ENCODE data around the gene ENG.

ENG gene

GRCh38 chr9:127777368-127777980, 77.0 kb downstream of the ENG start:
- no peak for FAIRE-seq
- no peak for DNase-seq (ENCODE audit: low spot score)

- no peak for DNase-seq (ENCODE audit: low spot score)
- FAIRE-seq: no peak
Observed at GRCh38 chr9:127776924-127777289, 77.6 kb downstream of the ENG start.

GRCh38 chr9:127776195-127776923, 78.1 kb downstream of the ENG start:
- DNase-seq (ENCODE audit: low spot score): no peak

GRCh38 chr9:127773981-127774380, 80.5 kb downstream of the ENG start:
- DNase-seq (ENCODE audit: low spot score): no peak
- FAIRE-seq: no peak

More at GRCh38 chr9:127776195-127776923, 78.1 kb downstream of the ENG start:
- no peak for FAIRE-seq

- DNase-seq (ENCODE audit: low spot score): no peak
- no peak for FAIRE-seq
Observed at GRCh38 chr9:127773272-127773671, 81.2 kb downstream of the ENG start.

- DNase-seq (ENCODE audit: low spot score): no peak
- no peak for FAIRE-seq
Observed at GRCh38 chr9:127772603-127773002, 81.9 kb downstream of the ENG start.

- DNase-seq (ENCODE audit: low spot score): no peak
Observed at GRCh38 chr9:127771570-127772189, 82.8 kb downstream of the ENG start.

GRCh38 chr9:127770905-127771569, 83.4 kb downstream of the ENG start:
- DNase-seq (ENCODE audit: low spot score): peak; percentile 98
- FAIRE-seq: peak; percentile 77

More at GRCh38 chr9:127771570-127772189, 82.8 kb downstream of the ENG start:
- FAIRE-seq: no peak

GRCh38 chr9:127770583-127770904, 83.9 kb downstream of the ENG start:
- DNase-seq (ENCODE audit: low spot score): no peak
- no peak for FAIRE-seq

GRCh38 chr9:127769929-127770582, 84.4 kb downstream of the ENG start:
- no peak for FAIRE-seq
- DNase-seq (ENCODE audit: low spot score): no peak

GRCh38 chr9:127769101-127769500, 85.4 kb downstream of the ENG start:
- FAIRE-seq (no peak), DNase-seq (ENCODE audit: low spot score) (no peak)

GRCh38 chr9:127768698-127769097, 85.8 kb downstream of the ENG start:
- no peak for DNase-seq (ENCODE audit: low spot score)
- FAIRE-seq: no peak

GRCh38 chr9:127767909-127768331, 86.5 kb downstream of the ENG start:
- FAIRE-seq: no peak

GRCh38 chr9:127767410-127767809, 87.0 kb downstream of the ENG start:
- DNase-seq (ENCODE audit: low spot score): no peak
- no peak for FAIRE-seq

More at GRCh38 chr9:127767909-127768331, 86.5 kb downstream of the ENG start:
- DNase-seq (ENCODE audit: low spot score): no peak

GRCh38 chr9:127765418-127765817, 89.0 kb downstream of the ENG start:
- FAIRE-seq: no peak
- DNase-seq (ENCODE audit: low spot score): no peak
